IMR-90 (cell line): ENCODE measurements around the gene SPATA2L. TPM values are rescaled to one million over a fixed set of nuclear protein-coding genes. Genes with fewer than 3 reads are reported as not detected.

ENCODE experiments used
- ATAC-seq: fragments of 200-7000 bp; cut with Tn5 transposase; 2 replicates; pipeline ENCODE4 v1.9.1; 2020; ENCODE audit warnings: low read depth, mild to moderate bottlenecking, moderate library complexity
- BruUV-seq: library from RNA; stranded (reverse); fragments of 400-500 nt; replicated peaks from 2 replicates; lab custom pipeline; 2021; lab: Mats Ljungman, UMichigan
- CTCF ChIA-PET: fragments of 300-600 bp; formaldehyde crosslinking; extraction: SDS; loops from one replicate; lab custom pipeline; 2021; ENCODE audit warnings: antibody characterized with exemption; lab: Yijun Ruan, JAX
- POLR2A ChIA-PET: fragments of 300-600 bp; sonication (Branson Sonifier 250); formaldehyde crosslinking; loops from one replicate; lab custom pipeline; 2022; ENCODE audit warnings: antibody characterized with exemption; ENCODE audit not compliant: unreplicated experiment; lab: Charles Lee
- DNase-seq: peaks from one replicate; pipeline ENCODE4 v3.0.0; 2013
- H2AFZ ChIP-seq: replicated peaks from 2 replicates; pipeline ENCODE3; 2013; ENCODE audit warnings: low read length, mild to moderate bottlenecking; ENCODE audit not compliant: poor library complexity
- H2AK5ac ChIP-seq: 2 replicates; pipeline ENCODE4 v1.6.1; 2013; ENCODE audit warnings: low read depth, low read length, inconsistent platforms
- H2AK9ac ChIP-seq: replicated peaks from 2 replicates; pipeline ENCODE3; 2013; ENCODE audit warnings: mild to moderate bottlenecking, low read depth, low read length, moderate library complexity; ENCODE audit not compliant: poor library complexity
- H2BK120ac ChIP-seq: 2 replicates; pipeline ENCODE4 v1.6.1; 2013; ENCODE audit warnings: low read depth, low read length, inconsistent platforms
- H2BK15ac ChIP-seq: 3 replicates; pipeline ENCODE4 v1.6.1; 2013; ENCODE audit warnings: low read depth, low read length, inconsistent platforms
- H2BK20ac ChIP-seq: 2 replicates; pipeline ENCODE4 v1.6.1; 2013; ENCODE audit warnings: low read depth, mild to moderate bottlenecking, inconsistent platforms, low read length, moderate library complexity
- H2BK5ac ChIP-seq: 2 replicates; pipeline ENCODE4 v1.6.1; 2013; ENCODE audit warnings: mild to moderate bottlenecking, low read depth, low read length, inconsistent platforms; ENCODE audit not compliant: poor library complexity, severe bottlenecking
- H3K14ac ChIP-seq: replicated peaks from 2 replicates; pipeline ENCODE4 v1.6.1; 2013; ENCODE audit warnings: low read depth, low read length, inconsistent platforms
- H3K18ac ChIP-seq: 2 replicates; pipeline ENCODE4 v1.6.1; 2013; ENCODE audit warnings: low read depth, low read length, control low read depth
- H3K23ac ChIP-seq: 2 replicates; pipeline ENCODE4 v1.6.1; 2013; ENCODE audit warnings: low read depth, low read length, inconsistent platforms
- H3K27ac ChIP-seq: 2 replicates; pipeline ENCODE4 v1.5.1; 2013; ENCODE audit warnings: mild to moderate bottlenecking, control low read depth, low read length; ENCODE audit not compliant: insufficient read depth
- H3K27me3 ChIP-seq: 2 replicates; pipeline ENCODE4 v1.6.1; 2013; ENCODE audit warnings: low read length; ENCODE audit not compliant: control insufficient read depth, insufficient read depth
- H3K36me3 ChIP-seq: 2 replicates; pipeline ENCODE4 v1.6.1; 2013; ENCODE audit warnings: low read length, mixed read lengths; ENCODE audit not compliant: control insufficient read depth, insufficient read depth
- H3K4ac ChIP-seq: 2 replicates; pipeline ENCODE4 v1.6.1; 2013; ENCODE audit warnings: low read depth, low read length, inconsistent platforms
- H3K4me1 ChIP-seq: 2 replicates; pipeline ENCODE4 v1.6.1; 2013; ENCODE audit warnings: low read length, mixed read lengths; ENCODE audit not compliant: control insufficient read depth, insufficient read depth
- H3K4me2 ChIP-seq: 2 replicates; pipeline ENCODE4 v1.6.1; 2013; ENCODE audit warnings: low read depth, mild to moderate bottlenecking, control low read depth, low read length, moderate library complexity
- H3K4me3 ChIP-seq: 2 replicates; pipeline ENCODE4 v1.5.1; 2013; ENCODE audit warnings: low read depth, mild to moderate bottlenecking, control low read depth, low read length, moderate library complexity; ENCODE audit not compliant: insufficient read depth
- H3K56ac ChIP-seq: 2 replicates; pipeline ENCODE4 v1.6.1; 2013; ENCODE audit warnings: low read length, inconsistent platforms; ENCODE audit not compliant: insufficient read depth; ENCODE audit errors: extremely low read depth
- H3K79me1 ChIP-seq, 2 experiments: 2 replicates each; pipeline ENCODE4 v1.6.1; 2013; ENCODE audit warnings: low read length in 2 of 2, inconsistent platforms in 1 of 2, low read depth in 1 of 2
- H3K9ac ChIP-seq: 2 replicates; pipeline ENCODE4 v1.6.1; 2013; ENCODE audit warnings: low read depth, low read length, control low read depth
- H3K9me1 ChIP-seq: 2 replicates; pipeline ENCODE4 v1.6.1; 2013; ENCODE audit warnings: low read length, inconsistent platforms; ENCODE audit not compliant: insufficient read depth
- H3K9me3 ChIP-seq: 2 replicates; pipeline ENCODE4 v1.6.1; 2013; ENCODE audit warnings: low read length; ENCODE audit not compliant: control insufficient read depth, insufficient read depth
- H4K20me1 ChIP-seq: 2 replicates; pipeline ENCODE4 v1.6.1; 2013; ENCODE audit warnings: low read length, inconsistent platforms; ENCODE audit not compliant: insufficient read depth
- H4K5ac ChIP-seq: 2 replicates; pipeline ENCODE4 v1.6.1; 2013; ENCODE audit warnings: mild to moderate bottlenecking, low read depth, low read length, control low read depth
- H4K8ac ChIP-seq, 2 experiments: 2 replicates each; pipeline ENCODE4 v1.6.1; 2013; ENCODE audit warnings: low read depth in 2 of 2, low read length in 2 of 2, control low read depth in 1 of 2, inconsistent platforms in 1 of 2
- H4K91ac ChIP-seq: 2 replicates; pipeline ENCODE4 v1.6.1; 2013; ENCODE audit warnings: low read depth, low read length, inconsistent platforms; ENCODE audit not compliant: insufficient read depth
- BHLHE40 ChIP-seq: fragments of 150-350 bp; IDR thresholded peaks from 2 replicates; pipeline ENCODE4 v1.6.1; 2016; ENCODE audit warnings: mild to moderate bottlenecking, low read depth, low read length
- CEBPB ChIP-seq: IDR thresholded peaks from 2 replicates; pipeline ENCODE4 v1.6.1; 2012; ENCODE audit warnings: low read depth, low read length, improper control_type of control experiment
- CHD1 ChIP-seq: IDR thresholded peaks from 2 replicates; pipeline ENCODE4 v1.6.1; 2012; ENCODE audit warnings: low read depth, low read length, improper control_type of control experiment
- FOS ChIP-seq: fragments of 150-350 bp; IDR thresholded peaks from 2 replicates; pipeline ENCODE4 v1.6.1; 2016; ENCODE audit warnings: low read depth, low read length
- MXI1 ChIP-seq: IDR thresholded peaks from 2 replicates; pipeline ENCODE4 v1.6.1; 2012; ENCODE audit warnings: low read depth, mild to moderate bottlenecking, low read length, moderate library complexity, borderline replicate concordance
- NFE2L2 ChIP-seq: fragments of 150-350 bp; IDR thresholded peaks from 2 replicates; pipeline ENCODE4 v1.6.1; 2016; ENCODE audit warnings: low read depth, mild to moderate bottlenecking, low read length
- POLR2A ChIP-seq: IDR thresholded peaks from 2 replicates; pipeline ENCODE4 v1.6.1; 2012; ENCODE audit warnings: mild to moderate bottlenecking, low read depth, low read length
- RCOR1 ChIP-seq: IDR thresholded peaks from 2 replicates; pipeline ENCODE4 v1.6.1; 2012; ENCODE audit warnings: mild to moderate bottlenecking, low read length, improper control_type of control experiment; ENCODE audit not compliant: insufficient replicate concordance
- RFX5 ChIP-seq: IDR thresholded peaks from 2 replicates; pipeline ENCODE4 v1.8.0; 2012; ENCODE audit warnings: low read depth, mild to moderate bottlenecking, low read length, moderate library complexity
- SMC3 ChIP-seq: fragments of 150-350 bp; IDR thresholded peaks from 2 replicates; pipeline ENCODE4 v1.6.1; 2016; ENCODE audit warnings: low read depth, mild to moderate bottlenecking, antibody characterized with exemption, low read length, moderate library complexity
- WGBS, 2 experiments: methylation state at CpG; one replicate each; pipeline versions ENCODE4 v1.1.5 to v1.1.7; 2013; ENCODE audit warnings: missing lambda C conversion rate in 2 of 2; ENCODE audit not compliant: insufficient read length in 1 of 2; ENCODE audit errors: extremely low coverage in 2 of 2; 5-methylcytosine and 5-hydroxymethylcytosine counted together
- dilution Hi-C: fragments of 300-500 bp; cut with HindIII; formaldehyde crosslinking; loops from one replicate; pipeline ENCODE4 v1.14.3; 2018; ENCODE audit warnings: low sequenced_read_pairs; ENCODE audit not compliant: unreplicated experiment
- in situ Hi-C: fragments of 300-500 bp; cut with MboI; formaldehyde crosslinking; loops from 3 replicates; pipeline ENCODE4 v1.14.3; 2019; ENCODE audit warnings: low sequenced_read_pairs, inconsistent platforms, mixed read lengths
- intact Hi-C: fragments of 100-400 bp; cut with micrococcal nuclease; formaldehyde crosslinking; loops from 2 replicates; pipeline ENCODE4 v1.10.0; 2022
- polyA plus RNA-seq, 3 experiments: library from polyadenylated mRNA; depleted of rRNA; stranded (reverse); fragments of >200 nt; gene quantifications; 2 replicates each; pipeline ENCODE4 v1.2.3, GENCODE V29; 2012; ENCODE audit warnings: low replicate concordance in 1 of 3
- total RNA-seq: library from RNA; depleted of rRNA; stranded (reverse); fragments of >200 nt; gene quantifications from 2 replicates; pipeline ENCODE4 v1.2.3, GENCODE V29; 2012
- TF ChIP-seq, protein P1 (sequence below): fragments of 150-350 bp; IDR thresholded peaks from 2 replicates; pipeline ENCODE4 v1.6.1; 2016; ENCODE audit warnings: low read depth, mild to moderate bottlenecking, low read length, moderate library complexity, borderline replicate concordance
- TF ChIP-seq, protein P2 (sequence below): fragments of 150-350 bp; IDR thresholded peaks from 2 replicates; pipeline ENCODE4 v1.6.1; 2017; ENCODE audit warnings: mild to moderate bottlenecking, antibody characterized with exemption, low read length, low read depth

SPATA2L gene
- total and polyA plus RNA-seq, 2 of the 4 experiments (the other 2 are of a cell fraction) = 4.8 to 6.9 TPM

DNA sequence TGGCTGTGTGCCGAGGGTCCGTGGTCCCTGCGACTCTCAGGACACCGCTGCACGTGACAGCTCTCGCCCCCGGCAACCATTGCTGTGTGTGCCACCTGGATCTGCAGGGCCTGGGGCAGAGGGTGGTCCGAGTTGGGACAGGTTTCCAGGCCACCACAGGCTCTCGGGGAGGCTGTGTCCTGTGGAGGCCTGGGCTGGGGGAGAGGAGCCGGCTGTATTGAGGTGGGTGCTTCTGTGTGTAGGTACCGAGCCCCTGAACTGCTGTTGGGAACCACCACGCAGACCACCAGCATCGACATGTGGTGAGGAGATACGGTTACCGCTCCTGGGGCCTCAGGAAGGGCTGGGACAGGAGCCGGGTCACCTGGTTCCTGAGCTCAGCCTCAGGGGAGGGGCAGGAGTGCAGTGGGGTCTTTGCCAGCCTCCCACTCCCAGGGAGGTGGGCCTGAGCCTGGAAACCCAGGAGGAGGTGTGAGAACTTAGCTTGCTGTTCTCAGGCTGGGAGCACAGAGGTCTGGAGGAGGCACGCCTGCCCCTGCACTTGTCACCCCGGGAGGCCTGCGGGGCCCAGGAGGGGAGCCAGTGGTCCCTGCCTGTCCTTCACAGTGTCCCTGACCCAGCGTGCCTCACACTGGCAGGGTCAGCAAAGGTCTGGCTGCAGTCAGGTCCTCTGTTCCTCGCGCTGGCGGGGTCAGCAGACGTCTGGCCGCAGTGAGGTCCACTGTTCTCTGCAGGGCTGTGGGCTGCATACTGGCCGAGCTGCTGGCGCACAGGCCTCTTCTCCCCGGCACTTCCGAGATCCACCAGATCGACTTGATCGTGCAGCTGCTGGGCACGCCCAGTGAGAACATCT is 7.3 kb downstream of the SPATA2L start (continued):
- no peak for TF ChIP-seq FOS

DNA sequence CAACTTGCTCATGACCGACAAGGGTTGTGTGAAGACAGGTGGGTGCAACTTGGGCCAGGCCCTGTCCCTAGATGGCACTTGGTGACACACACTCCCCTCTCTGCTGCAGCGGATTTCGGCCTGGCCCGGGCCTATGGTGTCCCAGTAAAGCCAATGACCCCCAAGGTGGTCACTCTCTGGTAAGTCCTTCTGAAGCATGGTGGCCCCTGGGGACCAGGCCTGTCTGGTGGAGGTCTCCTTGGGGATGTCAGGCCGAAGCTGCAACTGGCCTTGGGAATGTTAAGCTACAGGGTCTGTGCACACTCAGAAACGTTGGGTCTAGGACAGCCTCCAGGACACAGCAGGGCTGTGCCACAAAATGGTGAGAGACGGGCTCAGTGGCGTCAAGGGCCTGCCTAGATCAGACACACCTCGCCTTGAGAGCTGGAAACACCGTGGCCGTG is 8.2 kb downstream of the SPATA2L start:
- Histone ChIP-seq H3K9me1 (peaks cover 2% of the 10 kb centered on the region; the same call in 1 of the 2 replicates), H3K36me3 (peaks cover 56% of the 10 kb centered on the region), H4K20me1 (peaks cover 15% of the 10 kb centered on the region; the same call in 1 of the 2 replicates), H4K8ac (no peak overlapping the region), H2AK5ac (no peak overlapping the region), H3K56ac (no peak overlapping the region), H3K14ac (no peak overlapping the region), H3K18ac (no peak overlapping the region), H2BK15ac (no peak overlapping the region), H3K4me1 (no peaks in the 10 kb centered on the region), H3K79me1 (peaks cover 19 to 27% of the 10 kb centered on the region in 2 experiments), H4K91ac (no peak overlapping the region), H3K4me2 (no peak overlapping the region), H3K9ac (no peak overlapping the region), H2AK9ac (no peak overlapping the region), H2AFZ (no peak overlapping the region), H3K27me3 (no peaks in the 10 kb centered on the region), H3K4ac (no peak overlapping the region), H3K23ac (no peak overlapping the region), H3K4me3 (no peak overlapping the region), H2BK5ac (no peak overlapping the region), H3K9me3 (no peaks in the 10 kb centered on the region), H2BK120ac (no peak overlapping the region), H2BK20ac (no peak overlapping the region), H4K5ac (no peak overlapping the region), H3K27ac (no peak overlapping the region)
- no TSS peak for BruUV-seq
- DNase-seq (no peak), ATAC-seq (no peak)
- POLR2A ChIA-PET = no interaction called here
- CTCF ChIA-PET = no interaction called here
- 79% methylated on average over 2 of the region's 11 CpGs; no CpG with 5 or more reads in 1 of the 2 experiments for WGBS, 2 experiments
- in situ Hi-C loops (no loop called here), intact Hi-C loops (no loop called here), dilution Hi-C loops (no loop called here)
- TF ChIP-seq BHLHE40 = no peak
- no peak for TF ChIP-seq POLR2A
- no peak for TF ChIP-seq RCOR1
- no peak for TF ChIP-seq MXI1
- TF ChIP-seq CHD1 = no peak
- TF ChIP-seq, protein P1, sequence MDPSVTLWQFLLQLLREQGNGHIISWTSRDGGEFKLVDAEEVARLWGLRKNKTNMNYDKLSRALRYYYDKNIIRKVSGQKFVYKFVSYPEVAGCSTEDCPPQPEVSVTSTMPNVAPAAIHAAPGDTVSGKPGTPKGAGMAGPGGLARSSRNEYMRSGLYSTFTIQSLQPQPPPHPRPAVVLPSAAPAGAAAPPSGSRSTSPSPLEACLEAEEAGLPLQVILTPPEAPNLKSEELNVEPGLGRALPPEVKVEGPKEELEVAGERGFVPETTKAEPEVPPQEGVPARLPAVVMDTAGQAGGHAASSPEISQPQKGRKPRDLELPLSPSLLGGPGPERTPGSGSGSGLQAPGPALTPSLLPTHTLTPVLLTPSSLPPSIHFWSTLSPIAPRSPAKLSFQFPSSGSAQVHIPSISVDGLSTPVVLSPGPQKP = no peak
- TF ChIP-seq CEBPB = no peak
- TF ChIP-seq NFE2L2 = no peak
- TF ChIP-seq RFX5 = no peak
- TF ChIP-seq, protein P2, sequence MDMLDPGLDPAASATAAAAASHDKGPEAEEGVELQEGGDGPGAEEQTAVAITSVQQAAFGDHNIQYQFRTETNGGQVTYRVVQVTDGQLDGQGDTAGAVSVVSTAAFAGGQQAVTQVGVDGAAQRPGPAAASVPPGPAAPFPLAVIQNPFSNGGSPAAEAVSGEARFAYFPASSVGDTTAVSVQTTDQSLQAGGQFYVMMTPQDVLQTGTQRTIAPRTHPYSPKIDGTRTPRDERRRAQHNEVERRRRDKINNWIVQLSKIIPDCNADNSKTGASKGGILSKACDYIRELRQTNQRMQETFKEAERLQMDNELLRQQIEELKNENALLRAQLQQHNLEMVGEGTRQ = no peak
- no peak for TF ChIP-seq SMC3
